Mesenteric fat pad (tissue), 1 donor: ENCODE results near the gene DNAJC7. TPM values are rescaled to one million over a fixed set of nuclear protein-coding genes. Genes with fewer than 3 reads are reported as not detected.
"Not testable (repeated sequence)": the region's sequence is repeated elsewhere in the genome, so short reads cannot be mapped to it uniquely, and the experiment has no call there.

Source experiments
- DNase-seq: peaks from one replicate; pipeline ENCODE4 v3.0.0-alpha.2; 2020; ENCODE audit warnings: low spot score
- total RNA-seq: library from RNA; stranded (reverse); fragmentation: NEBNext Ultra II Directional; extraction: Animal tissue kit (Norgen Biotek cat#: 25700); gene quantifications from one replicate; pipeline ENCODE4 v1.2.1, GENCODE V29; 2021
- donor health status: DM: yes; HTN: yes; CAD: no.

Gene DNAJC7
- total RNA-seq, 1 donor from 2014 or later, result 74.8 TPM

- no peak for DNase-seq
Observed at GRCh38 chr17:42016411-42016831, 818 bp downstream of the DNAJC7 start.

GRCh38 chr17:42013740-42014139, 3.5 kb downstream of the DNAJC7 start:
- not testable (repeated sequence) for DNase-seq

- not testable (repeated sequence) for DNase-seq
Observed at GRCh38 chr17:42012363-42012762, 4.9 kb downstream of the DNAJC7 start.

- no peak for DNase-seq
Observed at GRCh38 chr17:42010898-42011516, 6.2 kb downstream of the DNAJC7 start.

GRCh38 chr17:42010266-42010680, 7.0 kb downstream of the DNAJC7 start:
- peak; percentile 11 for DNase-seq

GRCh38 chr17:42009170-42009569, 8.1 kb downstream of the DNAJC7 start:
- DNase-seq, result peak; percentile 39

GRCh38 chr17:42005166-42005565, 12.1 kb downstream of the DNAJC7 start:
- no peak for DNase-seq

- DNase-seq, result no peak
Observed at GRCh38 chr17:42002792-42003301, 14.4 kb downstream of the DNAJC7 start.

GRCh38 chr17:42002175-42002791, 15.0 kb downstream of the DNAJC7 start:
- no peak for DNase-seq

- DNase-seq, result no peak
Observed at GRCh38 chr17:42001729-42002128, 15.5 kb downstream of the DNAJC7 start.

- DNase-seq, result no peak
Observed at GRCh38 chr17:42000413-42001133, 16.7 kb downstream of the DNAJC7 start.

- DNase-seq, result no peak
Observed at GRCh38 chr17:41998497-41998896, 18.7 kb downstream of the DNAJC7 start.

GRCh38 chr17:41996855-41997164, 20.4 kb downstream of the DNAJC7 start:
- no peak for DNase-seq

- DNase-seq, result no peak
Observed at GRCh38 chr17:41992576-41992975, 24.7 kb downstream of the DNAJC7 start.

GRCh38 chr17:41989702-41990419, 27.4 kb downstream of the DNAJC7 start:
- peak; percentile 43 for DNase-seq

GRCh38 chr17:41988418-41988817, 28.8 kb downstream of the DNAJC7 start:
- no peak for DNase-seq

GRCh38 chr17:41987642-41988041, 29.6 kb downstream of the DNAJC7 start:
- DNase-seq, result peak; percentile 43

GRCh38 chr17:41986634-41987033, 30.6 kb downstream of the DNAJC7 start:
- DNase-seq, result no peak

GRCh38 chr17:41985919-41986318, 31.3 kb downstream of the DNAJC7 start:
- DNase-seq, result no peak

GRCh38 chr17:41984454-41984853, 32.8 kb downstream of the DNAJC7 start:
- peak; percentile 37 for DNase-seq

- DNase-seq, result peak; percentile 51
Observed at GRCh38 chr17:41982026-41982760, 35.0 kb downstream of the DNAJC7 start.
